Stimulated activated CD8-positive, alpha-beta memory T cell treated with anti-CD3 and anti-CD28 coated beads, Interleukin-15, amount 100 ng/mL, for 1 hour (primary cell): ENCODE results near the gene PHF10.
A peak's percentile ranks its signal among the peaks of the same experiment; 100 is the strongest.

Experiments used
- DNase-seq: peaks from one replicate; pipeline ENCODE4 v3.0.0-alpha.2; 2020; ENCODE audit warnings: low read depth

The PHF10 gene

DNA sequence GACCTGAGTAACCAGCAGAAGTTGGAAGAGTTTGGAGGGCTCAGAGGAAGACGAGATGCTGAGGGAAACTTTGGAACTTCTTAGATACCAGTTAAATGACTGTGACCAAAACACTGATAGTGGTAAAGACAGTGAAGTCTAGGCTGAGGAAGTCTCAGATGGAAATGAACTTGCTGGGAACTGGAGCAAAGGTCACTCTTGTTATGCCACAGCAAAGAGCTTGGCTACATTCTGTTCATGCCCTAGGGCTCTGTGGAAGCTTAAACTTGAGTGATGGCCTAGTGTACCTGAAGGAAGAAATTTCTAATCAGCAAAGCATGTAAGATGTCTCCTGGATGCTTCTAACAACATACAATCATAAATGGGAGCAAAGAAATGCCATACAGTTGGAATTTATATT lies 47.2 kb downstream of the PHF10 start:
- no peak for DNase-seq

- DNase-seq, result no peak
Measured at GRCh38 chr6:169675011-169675410, 49.3 kb downstream of the PHF10 start.

DNA sequence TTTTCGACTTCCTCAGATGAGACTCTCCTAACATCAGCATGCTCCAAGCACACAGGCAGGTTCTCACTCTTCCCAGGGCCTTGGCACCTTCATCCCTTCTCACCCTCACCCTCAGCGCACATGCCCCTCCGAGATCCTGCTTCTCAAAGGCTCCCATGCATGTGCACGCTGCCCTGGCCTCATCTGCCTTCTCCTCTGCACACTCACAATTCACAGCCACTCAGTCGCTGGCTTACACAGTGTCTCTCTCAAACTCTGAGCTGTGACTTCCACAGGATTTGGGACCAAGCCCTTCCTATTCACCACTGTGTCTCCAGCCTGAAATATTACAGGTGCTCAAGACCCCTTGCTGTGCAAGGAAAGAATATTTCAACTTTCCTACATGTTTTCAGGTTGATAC lies 52.7 kb downstream of the PHF10 start:
- DNase-seq, result no peak

DNA sequence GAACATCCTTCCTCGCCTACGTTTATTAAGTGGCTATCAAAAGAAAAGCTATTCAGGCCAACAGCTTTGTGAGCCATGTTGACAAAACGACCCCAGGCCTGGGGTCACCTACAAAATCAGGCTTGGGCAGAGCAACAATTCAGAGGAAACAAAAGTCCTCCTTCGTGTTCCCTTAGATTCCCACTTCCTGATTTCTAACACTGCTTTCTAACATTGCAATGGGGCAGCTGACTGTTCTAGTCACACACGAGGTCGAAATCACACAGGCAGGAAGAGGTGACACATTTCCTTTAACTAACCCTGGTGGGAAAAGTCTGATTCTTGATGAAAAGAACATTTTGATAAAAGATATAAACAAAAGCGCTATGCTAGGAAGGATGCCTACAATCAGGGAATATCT lies 54.4 kb downstream of the PHF10 start:
- DNase-seq, result no peak

DNA sequence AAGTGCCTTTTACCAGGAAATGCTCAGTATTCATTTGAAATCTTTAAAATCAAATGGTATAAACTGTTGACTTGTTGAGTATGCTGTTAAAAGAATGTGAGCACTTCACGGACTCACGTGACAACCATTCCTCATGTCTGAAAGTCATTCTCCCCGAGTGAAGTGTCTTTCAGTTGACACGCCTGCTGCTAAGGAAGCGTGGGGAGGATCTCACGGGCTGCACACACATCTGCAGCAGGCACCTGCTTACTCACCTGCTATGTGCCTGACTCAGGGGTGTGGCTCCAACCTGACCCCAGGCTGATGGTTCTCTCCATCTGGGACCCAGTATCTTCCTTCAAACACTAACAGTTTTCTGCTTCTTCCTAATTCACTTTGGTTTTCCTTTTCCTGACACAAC lies 55.2 kb downstream of the PHF10 start:
- DNase-seq, result no peak

DNA sequence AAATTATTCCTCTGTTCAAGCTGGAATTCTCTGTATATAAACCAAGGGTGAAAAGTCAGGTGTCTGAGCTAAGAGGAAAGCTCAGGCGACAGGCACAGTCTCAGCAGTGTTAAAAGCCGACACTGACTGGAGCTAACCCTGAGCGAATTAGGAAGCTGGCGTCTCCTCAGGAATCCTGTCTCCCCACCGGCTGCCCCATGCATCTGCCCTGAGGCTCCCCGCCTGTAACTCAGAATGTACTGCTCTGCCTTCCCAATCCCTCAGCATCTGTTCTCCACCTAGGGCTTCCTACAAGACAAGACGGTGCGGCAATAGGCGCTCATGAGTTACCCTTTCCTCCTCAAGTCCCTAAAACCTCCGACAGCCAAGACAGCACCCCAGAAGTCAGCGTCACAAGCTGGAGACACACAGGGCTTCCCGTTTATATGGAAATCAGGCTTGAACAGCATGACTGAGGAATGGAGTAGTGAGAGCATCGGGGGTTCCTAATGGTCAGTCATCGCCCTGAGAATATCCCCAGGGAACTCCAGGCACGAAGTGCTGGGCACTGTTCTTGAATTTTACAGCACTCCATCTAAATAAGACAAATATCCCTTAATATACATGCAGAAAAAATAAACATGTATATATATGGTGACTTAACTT lies 56.0 kb downstream of the PHF10 start:
- DNase-seq, result no peak

GRCh38 chr6:169667716-169668115 lies 56.6 kb downstream of the PHF10 start:
- no peak for DNase-seq

DNA sequence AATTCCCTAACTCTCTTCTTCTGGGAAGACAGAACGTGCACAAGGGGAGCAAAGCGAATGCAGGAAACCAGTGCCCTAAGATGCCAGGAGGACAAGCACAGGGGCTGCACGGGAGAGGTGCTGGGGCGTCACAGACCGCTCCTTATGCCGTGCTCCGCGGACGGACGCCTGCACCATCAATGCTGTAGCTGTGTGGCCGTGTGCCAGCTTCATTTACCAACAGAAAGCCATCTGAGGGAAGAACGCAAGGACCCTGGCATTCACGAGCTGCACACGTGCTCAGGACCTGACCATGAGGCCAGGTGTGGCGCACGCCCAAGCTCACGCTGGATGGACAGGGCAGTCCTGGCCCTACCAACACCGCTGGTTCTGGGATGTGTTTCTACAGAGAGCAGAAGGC lies 57.9 kb downstream of the PHF10 start:
- DNase-seq, result no peak

DNA sequence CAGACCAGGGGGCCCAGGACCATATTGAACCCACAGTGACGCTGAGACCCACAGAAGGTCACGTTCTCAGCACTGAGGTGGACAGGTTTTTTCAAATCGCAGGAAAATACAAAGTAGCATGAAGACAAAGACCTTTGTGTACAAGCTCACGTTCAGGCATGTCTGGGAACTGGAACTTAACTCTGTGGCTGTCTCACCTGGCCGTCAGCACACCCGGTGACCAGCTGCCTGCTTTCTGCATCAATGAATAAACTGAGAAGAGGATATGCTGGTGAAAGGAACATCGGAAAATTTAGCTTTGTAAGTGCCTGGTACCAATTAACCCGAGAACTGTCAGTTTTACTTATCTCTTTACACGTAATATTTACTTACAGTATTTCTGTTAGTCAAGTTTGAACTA lies 59.0 kb downstream of the PHF10 start:
- DNase-seq, result no peak

- DNase-seq, result no peak
Measured at GRCh38 chr6:169664227-169664626, 60.1 kb downstream of the PHF10 start.

DNA sequence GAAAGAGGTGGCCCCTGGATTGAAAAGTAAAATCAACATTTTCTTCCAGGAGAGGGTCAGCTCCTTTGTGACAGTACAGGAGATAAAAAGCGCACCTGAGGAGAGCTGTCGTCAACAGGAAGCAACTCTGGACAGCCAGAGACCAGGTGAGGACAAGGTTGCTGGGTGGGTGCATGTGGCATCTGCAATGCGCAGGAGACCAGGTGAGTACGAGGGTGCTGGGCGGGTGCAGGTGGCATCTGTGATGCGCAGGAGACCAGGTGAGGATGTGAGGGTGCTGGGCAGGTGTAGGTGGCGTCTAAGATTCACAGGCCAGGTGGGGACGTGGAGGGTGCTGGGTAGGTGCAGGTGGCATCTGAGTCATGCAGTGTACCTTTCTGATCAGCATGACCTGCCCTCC lies 60.8 kb downstream of the PHF10 start:
- DNase-seq, result no peak

GRCh38 chr6:169661391-169661756 lies 62.9 kb downstream of the PHF10 start:
- DNase-seq, result no peak

DNA sequence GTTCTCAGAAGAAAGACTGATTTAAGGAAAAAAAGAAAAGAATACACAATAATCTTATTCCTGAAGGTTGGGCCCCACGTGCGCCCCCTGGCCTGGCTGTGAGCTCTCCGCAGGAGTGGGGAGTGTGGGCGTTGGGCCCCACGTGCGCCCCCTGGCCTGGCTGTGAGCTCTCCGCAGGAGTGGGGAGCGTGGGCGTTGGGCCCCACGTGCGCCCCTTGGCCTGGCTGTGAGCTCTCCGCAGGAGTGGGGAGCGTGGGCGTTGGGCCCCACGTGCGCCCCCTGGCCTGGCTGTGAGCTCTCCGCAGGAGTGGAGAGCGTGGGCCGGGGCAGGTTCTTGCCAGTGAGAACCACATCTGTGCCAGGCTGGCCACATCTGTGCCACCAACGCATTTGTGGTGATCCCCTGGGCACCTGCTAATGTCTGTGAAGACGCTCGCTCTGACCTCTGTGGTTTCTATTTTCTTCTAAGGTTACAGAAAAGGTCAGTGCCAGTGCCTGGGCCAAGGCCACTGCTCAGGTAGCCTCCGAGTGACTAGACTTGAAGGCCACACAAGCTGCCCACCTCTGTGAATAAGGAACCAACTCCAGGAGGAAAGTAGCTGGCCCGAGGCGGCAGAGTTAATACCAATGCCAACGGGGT lies 63.4 kb downstream of the PHF10 start:
- no peak for DNase-seq

DNA sequence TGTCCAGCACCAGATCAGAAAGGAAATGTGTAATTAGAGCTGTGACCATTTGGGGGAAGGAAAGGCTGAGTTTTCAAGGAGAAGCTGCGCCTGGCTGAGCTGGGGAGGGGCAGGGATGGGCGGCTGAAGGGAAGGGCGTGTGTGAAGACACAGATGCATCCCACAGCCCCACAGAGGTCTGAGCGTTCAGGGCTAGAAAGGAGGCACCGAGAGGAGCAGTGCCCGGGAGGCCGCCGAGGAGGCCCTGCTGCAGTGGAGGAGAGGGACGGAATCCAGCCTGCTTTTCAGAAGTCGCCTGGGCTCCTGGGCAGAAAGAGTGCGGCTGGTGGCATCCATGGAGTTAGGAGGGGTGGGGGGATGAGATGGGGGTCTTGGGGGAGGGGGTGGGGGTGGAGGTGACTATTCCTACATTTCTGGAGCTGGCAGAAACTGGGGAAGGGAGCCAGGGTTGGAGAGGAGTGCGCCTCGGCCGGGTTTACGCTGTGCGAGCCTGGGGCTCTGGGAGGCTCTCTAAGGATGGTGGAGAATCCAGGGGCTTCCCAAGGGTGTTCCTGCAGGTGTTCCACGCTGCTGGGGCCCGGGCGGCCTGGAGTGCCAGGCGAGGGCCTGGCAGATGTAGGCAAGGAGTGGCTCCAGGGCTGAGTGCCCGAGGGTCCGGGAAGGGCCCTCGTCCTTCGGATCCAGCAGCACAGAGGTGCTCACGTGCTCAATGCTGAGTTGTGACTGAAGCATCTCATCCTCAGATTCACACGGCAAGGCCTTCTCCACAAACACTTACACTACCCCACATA lies 64.3 kb downstream of the PHF10 start:
- no peak for DNase-seq

DNA sequence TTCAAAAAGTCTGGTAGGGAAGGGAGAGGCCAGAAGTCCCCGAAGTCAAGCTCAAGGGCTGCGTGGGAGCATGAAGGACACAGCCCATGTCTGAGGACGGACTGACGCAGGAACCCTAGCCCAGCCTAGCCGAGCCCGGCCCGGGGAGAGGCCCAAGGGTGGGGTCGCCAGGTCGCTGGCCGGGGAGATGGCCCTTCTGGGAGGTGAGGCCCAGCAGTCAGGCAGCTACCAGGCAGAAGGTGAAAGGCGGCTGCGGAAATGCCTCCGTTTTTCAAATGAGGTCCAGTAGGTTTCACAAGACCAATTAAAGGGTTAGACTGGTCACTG lies 67.1 kb downstream of the PHF10 start:
- DNase-seq, result no peak

- DNase-seq, result no peak
Measured at GRCh38 chr6:169656546-169657283, 67.6 kb downstream of the PHF10 start.

GRCh38 chr6:169654598-169655391 lies 69.5 kb downstream of the PHF10 start:
- DNase-seq, result peak; percentile 28
